Measurements from ENCODE around the gene PTCH1. TPM values are rescaled to one million over a fixed set of nuclear protein-coding genes. Genes with fewer than 3 reads are reported as not detected.

PTCH1 gene
- total RNA-seq: 57.9 TPM

GRCh38 chr9:95516734-95517558 lies at the start of gene PTCH1:
Gene PTCH1 (minus strand): TSS chr9:95516971.
- no peak for DNase-seq (ENCODE audit: low spot score)

GRCh38 chr9:95565982-95566381 lies 49.2 kb upstream of the PTCH1 start:
- no peak for DNase-seq (ENCODE audit: low spot score)

GRCh38 chr9:95561913-95562312 lies 45.1 kb upstream of the PTCH1 start:
- DNase-seq (ENCODE audit: low spot score): no peak

- no peak for DNase-seq (ENCODE audit: low spot score)
Measured at GRCh38 chr9:95557142-95557541, 40.4 kb upstream of the PTCH1 start.

GRCh38 chr9:95556521-95556920 lies 39.8 kb upstream of the PTCH1 start:
- DNase-seq (ENCODE audit: low spot score): no peak

- DNase-seq (ENCODE audit: low spot score): no peak
Measured at GRCh38 chr9:95552814-95553546, 36.2 kb upstream of the PTCH1 start.

- DNase-seq (ENCODE audit: low spot score): no peak
Measured at GRCh38 chr9:95552255-95552654, 35.5 kb upstream of the PTCH1 start.

GRCh38 chr9:95551406-95551805 lies 34.6 kb upstream of the PTCH1 start:
- DNase-seq (ENCODE audit: low spot score): no peak

- DNase-seq (ENCODE audit: low spot score): no peak
Measured at GRCh38 chr9:95545831-95546567, 29.2 kb upstream of the PTCH1 start.

- DNase-seq (ENCODE audit: low spot score): no peak
Measured at GRCh38 chr9:95533996-95534680, 17.4 kb upstream of the PTCH1 start.

GRCh38 chr9:95529910-95530309 lies 13.1 kb upstream of the PTCH1 start:
- DNase-seq (ENCODE audit: low spot score): no peak

- no peak for DNase-seq (ENCODE audit: low spot score)
Measured at GRCh38 chr9:95528908-95529502, 12.2 kb upstream of the PTCH1 start.

- DNase-seq (ENCODE audit: low spot score): no peak
Measured at GRCh38 chr9:95522871-95523370, 6.2 kb upstream of the PTCH1 start.

GRCh38 chr9:95521699-95522098 lies 4.9 kb upstream of the PTCH1 start:
- no peak for DNase-seq (ENCODE audit: low spot score)

GRCh38 chr9:95517559-95518425 lies 1.0 kb upstream of the PTCH1 start:
- DNase-seq (ENCODE audit: low spot score): no peak

- DNase-seq (ENCODE audit: low spot score): no peak
Measured at GRCh38 chr9:95516221-95516733, 494 bp downstream of the PTCH1 start.

GRCh38 chr9:95515272-95516113 lies 1.3 kb downstream of the PTCH1 start:
- no peak for DNase-seq (ENCODE audit: low spot score)

GRCh38 chr9:95514342-95514741 lies 2.4 kb downstream of the PTCH1 start:
- DNase-seq (ENCODE audit: low spot score): no peak

- no peak for DNase-seq (ENCODE audit: low spot score)
Measured at GRCh38 chr9:95513711-95514110, 3.1 kb downstream of the PTCH1 start.
